Cardiac septum (tissue), 1 donor: Measurements from ENCODE around the gene LRRC23. TPM values are rescaled to one million over a fixed set of nuclear protein-coding genes. Genes with fewer than 3 reads are reported as not detected.
A peak's percentile ranks its signal among the peaks of the same experiment; 100 is the strongest.
"Not testable (repeated sequence)": the region's sequence is repeated elsewhere in the genome, so short reads cannot be mapped to it uniquely, and the experiment has no call there.

Source experiments
- DNase-seq: peaks from one replicate; pipeline ENCODE4 v3.0.0-alpha.2; 2020; ENCODE audit warnings: low spot score
- intact Hi-C: fragments of 100-400 bp; cut with DNase I; formaldehyde crosslinking; loops from one replicate; pipeline ENCODE4 v1.14.0; 2022
- total RNA-seq: library from RNA; stranded (reverse); fragmentation: NEBNext Ultra II Directional; extraction: Animal tissue kit (Norgen Biotek cat#: 25700); gene quantifications from one replicate; pipeline ENCODE4 v1.2.1, GENCODE V29; 2021
- donor health status: DM: no; HTN: no; CAD: no.

LRRC23 gene
- total RNA-seq, 1 donor from 2014 or later, result 13.3 TPM

DNA sequence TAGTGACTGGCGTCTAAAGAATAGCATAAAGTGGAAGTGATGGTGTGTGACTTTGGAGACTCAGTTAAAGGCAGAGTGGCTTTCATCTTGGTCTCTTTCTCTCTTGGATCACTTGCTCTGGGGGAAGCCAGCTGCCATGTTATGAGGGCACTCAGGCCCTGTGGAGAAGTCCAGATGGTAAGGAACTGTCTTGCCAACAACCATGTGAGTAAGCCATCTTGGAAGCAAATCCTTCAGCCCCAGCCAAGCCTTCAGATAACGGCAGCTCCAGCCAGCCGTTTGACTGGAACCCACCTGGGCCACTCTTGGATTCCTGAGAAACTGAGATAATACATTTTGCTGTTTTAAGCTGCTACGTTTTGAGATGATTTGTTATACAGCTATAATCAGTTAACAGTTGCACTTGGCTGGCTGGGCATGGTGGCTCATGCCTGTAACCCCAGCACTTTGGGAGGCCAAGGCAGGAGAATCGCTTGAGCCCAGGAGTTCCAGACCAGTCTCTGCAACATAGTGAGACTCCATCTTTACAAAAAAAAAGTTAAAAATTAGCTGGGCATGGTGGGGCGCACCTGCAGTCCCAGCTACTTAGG is 7.7 kb upstream of the LRRC23 start:
- DNase-seq, result no peak
- intact Hi-C loops, result no loop called here

DNA sequence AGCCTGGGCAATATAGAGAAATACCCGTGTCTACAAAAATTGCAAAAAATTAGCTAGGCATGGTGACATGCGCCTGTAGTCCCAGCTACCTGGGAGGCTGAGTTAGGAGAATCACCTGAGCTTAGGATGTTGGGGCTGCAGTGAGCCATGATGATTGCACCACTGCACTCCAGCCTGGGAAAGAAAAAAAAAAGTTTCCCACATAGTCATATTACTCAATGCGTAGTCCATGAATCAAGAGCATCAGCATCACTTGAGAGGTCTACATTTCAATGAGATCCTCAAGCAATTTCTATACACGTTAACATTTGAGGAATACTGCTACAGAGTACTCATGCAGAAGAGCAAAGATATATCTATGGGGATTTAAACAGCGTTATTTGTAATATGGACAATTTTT is 5.2 kb upstream of the LRRC23 start:
- intact Hi-C loops, result no loop called here
- DNase-seq, result no peak

DNA sequence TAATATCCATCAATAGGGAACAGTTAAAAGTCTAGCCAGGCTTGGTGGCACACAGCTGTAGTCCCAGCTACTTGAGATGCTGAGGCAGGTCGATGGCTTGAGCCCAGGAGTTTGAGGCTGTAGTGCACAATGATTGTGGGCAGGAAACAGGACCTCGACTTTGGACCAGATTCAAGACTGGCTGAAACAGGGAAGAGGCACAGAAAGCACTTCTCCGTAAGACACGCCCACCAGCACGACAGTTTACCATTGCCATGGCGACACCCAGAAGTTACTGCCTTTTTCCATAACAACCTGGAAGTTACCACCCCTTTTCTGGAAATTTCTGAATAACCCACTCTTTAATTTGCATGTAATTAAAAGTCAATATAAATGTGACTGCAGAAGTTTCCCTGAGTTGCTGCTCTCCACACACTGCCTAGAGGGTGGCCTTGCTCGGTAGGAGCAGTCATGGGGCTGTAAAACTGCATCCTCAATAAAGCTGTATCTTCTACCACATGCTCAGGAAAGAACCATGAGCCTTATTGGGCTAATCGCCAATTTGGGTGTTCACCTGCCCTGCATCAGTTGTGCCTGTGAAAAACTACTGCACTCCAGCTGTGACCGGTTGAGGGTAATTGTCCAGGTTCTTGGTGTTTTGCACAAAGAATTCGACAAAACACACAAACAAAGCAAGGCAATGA is 4.6 kb upstream of the LRRC23 start:
- peak; percentile 89 for DNase-seq
- intact Hi-C loops, result no loop called here

DNA sequence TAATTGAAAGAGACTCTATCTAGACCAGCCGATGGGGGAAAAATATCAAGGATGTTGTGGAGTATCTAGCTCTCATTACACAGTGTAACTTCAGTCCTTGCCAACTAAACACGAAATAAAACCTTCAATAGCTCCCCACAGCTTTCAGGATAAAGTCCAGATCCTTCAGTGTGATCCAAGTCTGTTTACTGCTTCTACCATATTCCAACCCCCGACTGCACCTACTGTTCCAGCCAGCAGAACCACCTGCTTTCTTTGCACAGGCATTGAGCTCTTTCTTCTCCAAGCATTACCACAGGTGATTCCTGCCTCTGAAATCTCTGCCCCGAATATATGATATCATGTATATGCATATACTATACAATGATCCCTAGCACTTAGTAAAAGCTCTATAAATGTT is 2.2 kb upstream of the LRRC23 start:
- DNase-seq, result no peak
- intact Hi-C loops, result no loop called here

DNA sequence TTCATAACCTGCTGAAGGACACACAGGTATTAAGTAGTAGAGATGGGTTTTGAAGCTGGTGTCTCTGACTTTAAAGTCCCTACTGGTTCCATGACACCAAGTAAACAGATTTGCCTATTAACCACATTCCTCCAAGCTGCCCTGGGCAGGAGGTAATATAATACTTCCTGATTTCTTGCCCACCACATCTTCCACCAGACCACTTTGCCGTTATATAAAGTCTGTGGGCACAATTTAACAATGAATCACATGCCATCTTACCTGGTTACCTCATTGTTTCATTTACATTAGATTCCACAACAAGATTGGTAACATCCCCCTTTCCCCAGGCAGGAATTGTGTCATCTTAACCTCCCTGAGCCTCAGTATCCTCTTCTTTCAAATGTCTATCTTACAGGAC is 900 bp upstream of the LRRC23 start:
- DNase-seq, result no peak
- intact Hi-C loops, result loop anchor here (2.0 kb wide), 1 partner anchor 31 kb away; the partner anchor contains the start of gene SPSB2

DNA sequence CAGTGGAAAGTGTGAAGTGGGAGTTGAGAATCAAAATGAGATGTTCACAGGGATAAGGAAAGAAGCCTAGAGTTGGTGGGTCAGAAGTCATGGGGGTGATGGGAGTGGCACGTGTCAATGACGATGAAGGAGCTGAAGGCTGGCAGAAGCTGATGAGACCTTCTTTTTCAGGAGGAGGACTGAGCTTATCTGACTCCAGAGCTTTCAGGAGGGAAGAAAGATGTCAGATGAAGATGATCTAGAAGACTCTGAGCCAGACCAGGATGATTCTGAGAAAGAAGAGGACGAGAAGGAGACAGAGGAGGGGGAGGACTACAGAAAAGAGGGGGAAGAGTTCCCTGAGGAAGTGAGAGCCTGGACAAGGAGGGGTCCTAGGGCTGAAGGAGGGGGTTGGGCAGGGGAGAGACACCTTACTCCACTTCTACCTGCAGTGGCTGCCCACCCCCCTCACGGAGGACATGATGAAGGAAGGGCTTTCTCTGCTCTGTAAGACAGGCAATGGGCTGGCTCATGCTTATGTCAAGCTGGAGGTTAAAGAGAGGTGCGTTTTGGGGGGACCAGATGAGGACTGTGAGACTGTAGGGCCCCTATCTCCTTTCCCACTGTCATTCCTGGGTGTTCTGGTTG is 905 bp downstream of the LRRC23 start:
- no peak for DNase-seq

DNA sequence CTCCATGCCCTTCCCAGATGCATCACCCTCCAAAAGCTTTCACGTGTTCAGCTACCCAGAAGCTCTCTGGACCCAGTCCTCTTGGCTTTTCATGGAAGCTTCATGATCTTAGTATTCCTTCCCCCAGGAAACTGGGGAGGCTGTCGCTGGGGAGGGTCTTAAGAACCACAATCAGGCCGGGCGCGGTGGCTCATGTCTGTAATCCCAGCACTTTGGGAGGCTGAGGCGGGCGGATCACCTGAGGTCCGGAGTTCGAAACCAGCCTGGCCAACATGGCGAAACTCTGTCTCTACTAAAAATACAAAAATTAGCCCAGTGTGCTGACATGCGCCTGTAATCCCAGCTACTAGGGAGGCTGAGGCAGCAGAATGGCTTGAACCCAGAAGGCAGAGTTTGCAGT is 3.5 kb downstream of the LRRC23 start:
- intact Hi-C loops, DNase-seq: not testable (repeated sequence)

More for the DNA sequence above, 905 bp downstream of the LRRC23 start:
- intact Hi-C loops, result loop anchor here (2.0 kb wide), 1 partner anchor 33 kb away; the partner anchor contains the start of gene SPSB2

DNA sequence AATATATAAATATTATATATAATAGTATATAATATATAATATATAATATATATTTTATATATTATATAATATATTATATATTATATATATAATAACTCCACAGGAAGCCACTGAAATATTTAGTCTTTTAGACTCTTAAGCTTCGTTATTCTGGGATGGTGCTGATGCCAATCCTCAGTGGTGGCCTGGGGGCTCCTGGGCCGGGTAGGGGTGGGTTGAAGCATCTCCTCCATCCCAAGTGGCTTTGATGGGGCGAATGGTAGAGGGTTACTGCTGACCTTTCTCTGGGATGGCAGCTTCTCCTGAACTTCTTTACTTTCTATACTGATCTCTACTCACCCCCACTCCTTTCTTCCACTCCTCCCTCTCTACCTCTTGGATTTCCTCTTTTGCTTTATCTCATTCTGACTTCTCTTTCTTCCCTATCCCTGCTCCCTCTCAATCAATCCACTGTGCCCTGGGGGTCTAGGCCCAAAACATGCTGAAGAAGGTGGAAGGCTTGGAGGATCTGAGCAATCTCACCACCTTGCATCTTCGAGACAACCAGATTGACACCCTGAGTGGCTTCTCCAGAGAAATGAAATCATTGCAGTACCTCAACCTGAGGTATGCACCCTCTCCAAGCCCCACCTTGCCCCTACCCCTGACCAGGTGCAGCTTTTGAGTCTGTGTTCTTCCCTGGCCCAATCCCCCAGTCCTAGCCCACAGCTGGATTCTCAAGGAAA is 5.0 kb downstream of the LRRC23 start:
- intact Hi-C loops, result no loop called here
- DNase-seq, result no peak

DNA sequence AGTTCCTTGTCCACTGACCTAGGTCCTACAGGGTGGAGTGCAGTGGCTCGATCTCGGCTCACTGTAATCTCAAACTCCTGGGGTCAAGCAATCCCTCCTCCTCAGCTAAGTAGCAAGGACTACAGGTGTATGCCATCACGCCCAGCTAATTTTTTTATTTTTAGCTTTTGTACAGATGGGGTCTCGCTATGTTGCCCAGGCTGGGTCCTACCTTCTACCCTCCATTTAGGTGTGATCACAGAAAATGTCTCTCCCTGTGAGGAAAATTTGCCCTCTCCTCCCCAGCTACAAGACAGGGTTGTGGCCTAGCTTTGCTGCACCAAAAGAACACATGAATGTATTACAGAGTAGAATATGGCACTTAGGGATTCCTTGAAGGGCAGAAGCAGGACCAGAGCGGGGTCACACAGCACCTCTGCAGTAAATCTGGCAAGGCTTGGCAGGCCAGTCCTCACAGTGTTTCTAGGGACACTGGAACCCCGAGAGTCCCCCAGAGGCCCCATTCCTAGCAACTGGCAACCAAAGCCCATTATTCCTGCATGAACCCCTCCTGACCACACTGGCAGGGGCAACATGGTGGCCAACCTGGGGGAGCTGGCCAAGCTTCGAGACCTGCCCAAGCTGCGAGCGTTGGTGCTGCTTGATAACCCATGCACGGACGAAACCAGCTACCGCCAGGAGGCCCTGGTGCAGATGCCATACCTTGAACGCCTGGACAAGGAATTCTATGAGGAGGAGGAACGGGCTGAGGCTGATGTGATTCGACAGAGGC is 7.7 kb downstream of the LRRC23 start:
- intact Hi-C loops, result no loop called here
- no peak for DNase-seq

DNA sequence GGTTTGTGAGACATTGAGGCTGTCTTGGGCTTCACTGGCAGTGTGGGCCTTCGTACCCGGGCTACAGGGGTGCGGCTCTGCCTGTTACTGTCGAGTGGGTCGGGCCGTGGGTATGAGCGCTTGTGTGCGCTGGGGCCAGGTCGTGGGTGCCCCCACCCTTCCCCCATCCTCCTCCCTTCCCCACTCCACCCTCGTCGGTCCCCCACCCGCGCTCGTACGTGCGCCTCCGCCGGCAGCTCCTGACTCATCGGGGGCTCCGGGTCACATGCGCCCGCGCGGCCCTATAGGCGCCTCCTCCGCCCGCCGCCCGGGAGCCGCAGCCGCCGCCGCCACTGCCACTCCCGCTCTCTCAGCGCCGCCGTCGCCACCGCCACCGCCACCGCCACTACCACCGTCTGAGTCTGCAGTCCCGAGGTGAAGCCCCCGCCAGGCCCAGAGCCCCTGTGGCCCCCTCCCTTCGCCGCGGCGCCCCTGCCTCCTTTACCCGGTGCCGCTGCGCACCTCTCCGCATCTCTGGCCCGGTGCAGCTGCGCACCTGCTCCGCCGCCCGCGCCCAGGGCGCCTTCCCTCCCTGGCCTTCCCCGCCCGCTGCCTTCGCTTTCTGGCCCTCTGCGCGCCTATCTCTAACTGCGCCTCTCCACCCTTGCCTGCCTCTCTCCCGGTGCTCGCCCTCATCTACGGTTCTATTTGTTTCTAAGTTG is 9.8 kb downstream of the LRRC23 start, which contains the start of gene ENO2:
ENO2 (plus strand) TSS at position 335 of the 701 bp plus-strand sequence. CDS start 1,253 bp downstream, outside the sequence.
- peak; percentile 86 for DNase-seq
- intact Hi-C loops, result no loop called here

DNA sequence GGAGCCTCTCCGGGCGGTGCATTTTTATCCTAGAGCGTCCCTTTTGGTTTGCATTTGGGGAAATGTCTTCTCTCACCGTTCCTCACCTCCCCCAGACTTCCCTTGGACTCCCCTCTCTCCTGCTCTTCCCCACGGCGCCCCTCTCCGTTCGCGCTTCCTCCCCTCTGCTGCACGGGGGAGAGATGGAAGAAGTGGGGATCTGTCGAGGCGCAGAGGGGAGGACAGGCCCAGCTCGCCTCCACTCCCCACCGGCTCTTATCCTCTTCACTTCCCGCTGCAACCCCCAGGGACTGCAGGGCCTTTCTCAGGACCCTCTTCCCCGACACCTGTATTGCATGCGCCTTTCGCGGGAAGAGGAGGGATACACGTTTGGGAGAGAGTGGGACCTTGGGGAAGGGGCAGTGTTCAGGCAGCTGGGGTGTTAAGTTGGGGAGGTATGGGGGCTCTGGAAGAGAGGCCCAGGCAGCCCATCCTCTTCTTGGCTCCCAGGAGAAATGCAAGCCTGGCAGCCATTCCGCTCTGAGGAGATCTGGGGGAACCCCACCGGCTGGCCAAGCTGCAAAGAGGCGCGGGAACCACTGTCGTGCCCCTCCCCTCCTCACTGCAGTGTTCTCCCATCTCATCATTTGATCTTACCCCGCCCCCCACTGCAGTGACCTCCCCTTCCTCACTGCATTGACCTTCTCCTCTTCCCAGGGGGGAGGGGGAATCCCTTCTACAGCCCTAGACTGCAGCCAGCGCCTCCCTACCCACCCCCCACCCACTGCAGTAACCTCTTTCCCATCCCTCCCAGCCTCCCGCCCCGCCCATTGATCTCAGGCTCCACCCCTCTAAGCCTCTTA is 10.5 kb downstream of the LRRC23 start:
- DNase-seq, result no peak
- intact Hi-C loops, result no loop called here

DNA sequence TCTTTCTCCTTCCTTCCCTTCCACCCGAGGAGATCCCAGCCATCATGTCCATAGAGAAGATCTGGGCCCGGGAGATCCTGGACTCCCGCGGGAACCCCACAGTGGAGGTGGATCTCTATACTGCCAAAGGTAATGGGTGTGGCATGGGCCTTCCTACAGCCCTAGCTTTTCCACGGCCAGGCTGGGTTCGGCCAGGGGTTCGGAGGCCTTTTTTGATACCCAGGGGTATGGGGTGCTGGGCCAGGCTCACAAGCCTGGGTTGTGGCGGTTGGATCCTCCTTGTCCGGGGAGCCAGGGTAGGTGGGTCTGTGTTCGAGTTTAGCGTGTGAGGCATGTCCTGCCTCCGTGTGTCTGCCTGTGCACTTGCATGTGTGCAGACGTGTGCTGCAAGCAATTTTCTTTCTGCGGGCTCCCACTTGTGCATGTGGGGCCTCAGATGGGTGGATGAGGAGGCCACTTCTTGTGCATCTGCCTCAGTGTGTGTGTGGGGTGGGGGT is 11.2 kb downstream of the LRRC23 start:
- intact Hi-C loops, result no loop called here
- DNase-seq, result no peak

DNA sequence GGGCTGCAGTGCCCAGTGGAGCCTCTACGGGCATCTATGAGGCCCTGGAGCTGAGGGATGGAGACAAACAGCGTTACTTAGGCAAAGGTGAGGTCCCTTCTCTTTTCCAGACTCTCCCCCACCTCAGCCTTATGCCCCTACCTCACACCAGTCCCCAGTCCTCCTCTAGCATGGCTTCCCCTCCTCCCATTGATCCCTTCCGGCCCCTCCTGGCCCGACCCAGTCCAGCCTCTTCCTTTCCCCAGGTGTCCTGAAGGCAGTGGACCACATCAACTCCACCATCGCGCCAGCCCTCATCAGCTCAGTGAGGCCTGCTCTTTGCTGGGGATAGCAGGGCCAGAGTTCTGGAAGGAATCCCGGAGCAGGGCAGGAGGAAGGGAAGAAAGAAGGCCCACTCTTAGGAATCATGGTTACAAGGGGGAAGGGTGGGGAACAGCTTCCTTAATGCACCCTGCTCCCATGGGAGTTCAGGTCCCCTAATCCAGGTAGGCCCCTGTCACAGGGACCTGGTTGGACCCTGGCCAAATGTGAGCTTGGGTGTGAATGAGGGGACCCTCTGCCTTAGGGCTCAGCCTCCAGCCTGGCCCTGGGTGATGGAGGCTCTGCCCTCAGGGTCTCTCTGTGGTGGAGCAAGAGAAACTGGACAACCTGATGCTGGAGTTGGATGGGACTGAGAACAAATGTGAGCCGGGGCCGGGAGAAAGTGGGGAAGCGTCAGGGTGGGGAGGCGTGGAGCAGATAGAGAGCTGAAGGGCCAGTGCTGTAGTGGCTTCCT is 12.0 kb downstream of the LRRC23 start:
- no peak for DNase-seq
- intact Hi-C loops, result no loop called here

DNA sequence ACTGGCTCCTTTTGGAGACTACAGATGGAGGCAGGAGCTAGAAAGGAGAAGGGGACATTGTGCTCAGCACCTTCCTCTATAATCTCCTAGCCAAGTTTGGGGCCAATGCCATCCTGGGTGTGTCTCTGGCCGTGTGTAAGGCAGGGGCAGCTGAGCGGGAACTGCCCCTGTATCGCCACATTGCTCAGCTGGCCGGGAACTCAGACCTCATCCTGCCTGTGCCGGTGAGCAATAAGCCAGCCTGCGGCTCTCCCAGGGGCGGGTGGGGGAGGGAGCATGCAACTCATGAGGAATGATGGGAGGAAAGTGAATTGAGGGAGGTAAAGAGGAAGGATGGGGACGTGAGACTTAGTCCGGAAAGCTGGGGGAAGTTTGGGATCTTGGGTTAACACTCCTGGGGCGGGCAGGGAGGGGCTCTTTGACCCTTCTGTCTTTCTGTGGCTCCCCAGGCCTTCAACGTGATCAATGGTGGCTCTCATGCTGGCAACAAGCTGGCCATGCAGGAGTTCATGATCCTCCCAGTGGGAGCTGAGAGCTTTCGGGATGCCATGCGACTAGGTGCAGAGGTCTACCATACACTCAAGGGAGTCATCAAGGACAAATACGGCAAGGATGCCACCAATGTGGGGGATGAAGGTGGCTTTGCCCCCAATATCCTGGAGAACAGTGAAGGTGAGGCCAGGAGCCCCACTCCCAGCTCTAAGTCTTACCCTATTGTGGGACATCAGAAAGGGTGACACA is 13.0 kb downstream of the LRRC23 start:
- no peak for DNase-seq
- intact Hi-C loops, result no loop called here

DNA sequence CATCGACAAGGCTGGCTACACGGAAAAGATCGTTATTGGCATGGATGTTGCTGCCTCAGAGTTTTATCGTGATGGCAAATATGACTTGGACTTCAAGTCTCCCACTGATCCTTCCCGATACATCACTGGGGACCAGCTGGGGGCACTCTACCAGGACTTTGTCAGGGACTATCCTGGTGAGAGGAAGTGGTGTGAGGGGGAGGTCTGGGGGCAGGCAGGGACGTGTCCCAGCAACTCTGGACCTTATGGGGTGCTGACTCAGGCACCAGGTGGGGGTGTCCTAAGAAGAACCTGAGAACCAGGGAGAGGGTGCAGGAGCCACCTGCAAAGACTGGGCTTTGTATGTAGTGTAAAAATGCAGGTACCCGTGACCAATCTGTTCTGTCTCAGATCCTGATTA is 15.0 kb downstream of the LRRC23 start:
- DNase-seq, result no peak
- intact Hi-C loops, result no loop called here

DNA sequence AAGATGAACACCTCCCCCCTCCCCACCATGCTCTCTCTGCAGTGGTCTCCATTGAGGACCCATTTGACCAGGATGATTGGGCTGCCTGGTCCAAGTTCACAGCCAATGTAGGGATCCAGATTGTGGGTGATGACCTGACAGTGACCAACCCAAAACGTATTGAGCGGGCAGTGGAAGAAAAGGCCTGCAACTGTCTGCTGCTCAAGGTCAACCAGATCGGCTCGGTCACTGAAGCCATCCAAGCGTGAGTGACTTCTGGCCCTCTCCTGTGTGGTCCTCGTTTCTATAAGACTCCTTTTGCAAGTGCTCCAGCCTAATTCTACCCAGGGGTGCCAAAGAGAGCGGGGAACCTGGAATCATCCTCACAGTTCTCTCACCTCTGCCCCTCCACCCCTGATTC is 16.9 kb downstream of the LRRC23 start:
- intact Hi-C loops, result no loop called here
- DNase-seq, result no peak
